ENCODE data around the gene BLOC1S1.

Gene BLOC1S1

GRCh38 chr12:55694188-55694515 is 21.7 kb upstream of the BLOC1S1 start:
- TF ChIP-seq CTCF (IDR thresholded peaks at IDR 0.05; ENCODE audit: control insufficient read depth, insufficient read depth, low read depth, low read length, missing control alignments) = no peak
- no peak for DNase-seq (ENCODE audit: low read depth)
- no peak overlapping the region for H3K4me3 ChIP-seq (ENCODE audit: control insufficient read depth, low read depth, low read length)

- no peak for TF ChIP-seq CTCF (IDR thresholded peaks at IDR 0.05; ENCODE audit: control insufficient read depth, insufficient read depth, low read depth, low read length, missing control alignments)
- no peak overlapping the region for H3K4me3 ChIP-seq (ENCODE audit: control insufficient read depth, low read depth, low read length)
- no peak for DNase-seq (ENCODE audit: low read depth)
These were observed 21.2 kb upstream of the BLOC1S1 start for GRCh38 chr12:55694651-55695050.

GRCh38 chr12:55695349-55695748 is 20.5 kb upstream of the BLOC1S1 start:
- TF ChIP-seq CTCF (IDR thresholded peaks at IDR 0.05; ENCODE audit: control insufficient read depth, insufficient read depth, low read depth, low read length, missing control alignments) = no peak
- H3K4me3 ChIP-seq (ENCODE audit: control insufficient read depth, low read depth, low read length) = no peak overlapping the region
- DNase-seq (ENCODE audit: low read depth) = no peak

- no peak for TF ChIP-seq CTCF (IDR thresholded peaks at IDR 0.05; ENCODE audit: control insufficient read depth, insufficient read depth, low read depth, low read length, missing control alignments)
- no peak overlapping the region for H3K4me3 ChIP-seq (ENCODE audit: control insufficient read depth, low read depth, low read length)
These were observed 19.7 kb upstream of the BLOC1S1 start for GRCh38 chr12:55696141-55696540.

GRCh38 chr12:55696796-55697462 is 18.9 kb upstream of the BLOC1S1 start:
- DNase-seq (ENCODE audit: low read depth) = no peak
- no peak overlapping the region for H3K4me3 ChIP-seq (ENCODE audit: control insufficient read depth, low read depth, low read length)
- no peak for TF ChIP-seq CTCF (IDR thresholded peaks at IDR 0.05; ENCODE audit: control insufficient read depth, insufficient read depth, low read depth, low read length, missing control alignments)

More at GRCh38 chr12:55696141-55696540, 19.7 kb upstream of the BLOC1S1 start:
- DNase-seq (ENCODE audit: low read depth) = no peak

- DNase-seq (ENCODE audit: low read depth) = no peak
- H3K4me3 ChIP-seq (ENCODE audit: control insufficient read depth, low read depth, low read length) = no peak overlapping the region
- no peak for TF ChIP-seq CTCF (IDR thresholded peaks at IDR 0.05; ENCODE audit: control insufficient read depth, insufficient read depth, low read depth, low read length, missing control alignments)
These were observed 18.2 kb upstream of the BLOC1S1 start for GRCh38 chr12:55697686-55698085.

Data from AG09309 (cell line).